Cortex of kidney (tissue), 1 donor: Measurements from ENCODE around the gene WNT4.

Experiments used
- DNase-seq: peaks from one replicate; lab custom pipeline; 2025; lab: John Stamatoyannopoulos, UW

The WNT4 gene

DNA sequence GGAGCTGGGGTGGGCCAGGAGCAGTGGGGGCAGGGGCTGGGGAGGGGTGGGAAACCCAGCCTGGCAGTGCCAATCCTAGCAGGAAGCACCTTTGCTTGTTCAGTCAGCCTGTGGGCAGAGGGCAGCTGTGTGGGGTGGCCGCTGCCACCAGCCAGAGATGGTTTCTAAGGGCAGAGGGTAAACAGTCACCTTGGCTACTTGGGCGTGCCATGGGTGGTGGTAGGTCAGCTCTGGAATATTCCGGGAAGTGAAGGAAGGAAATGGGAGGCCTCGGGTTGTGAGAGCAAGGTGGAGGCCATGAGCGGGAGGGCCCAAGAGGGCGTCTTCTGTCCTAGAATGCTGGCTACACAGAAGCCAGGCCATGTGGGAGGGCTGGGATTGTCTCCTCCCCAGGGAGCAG, 20.7 kb upstream of the WNT4 start:
- no peak for DNase-seq

GRCh38 chr1:22163137-22163536, 20.2 kb upstream of the WNT4 start:
- DNase-seq: no peak

DNA sequence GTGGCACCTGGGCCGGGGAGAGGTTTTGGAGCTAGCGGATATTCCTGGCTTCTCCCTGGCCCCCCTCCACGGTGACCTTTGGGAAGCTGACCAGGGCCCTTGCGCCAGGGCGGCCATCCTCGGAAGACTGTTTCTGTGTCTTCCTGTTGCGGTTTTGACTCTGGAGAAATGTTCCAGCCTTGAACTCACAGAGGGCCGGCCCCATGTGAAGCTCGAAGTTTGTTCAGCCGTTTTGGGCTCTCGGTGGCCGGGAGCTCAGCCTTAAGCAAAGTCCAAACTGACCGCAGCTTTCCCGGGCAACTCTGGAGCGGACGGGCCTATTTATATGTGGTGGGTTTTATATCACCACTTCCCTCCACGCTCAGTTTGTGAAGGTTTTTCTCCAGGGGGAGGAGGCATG, 17.0 kb upstream of the WNT4 start:
- no peak for DNase-seq

GRCh38 chr1:22158654-22159053, 15.8 kb upstream of the WNT4 start:
- DNase-seq: no peak

GRCh38 chr1:22157359-22157966, 14.6 kb upstream of the WNT4 start:
- no peak for DNase-seq

- no peak for DNase-seq
Observed at GRCh38 chr1:22155517-22155916, 12.6 kb upstream of the WNT4 start.

- DNase-seq: no peak
Observed at GRCh38 chr1:22154626-22155025, 11.7 kb upstream of the WNT4 start.

GRCh38 chr1:22153660-22154437, 11.0 kb upstream of the WNT4 start:
- no peak for DNase-seq

DNA sequence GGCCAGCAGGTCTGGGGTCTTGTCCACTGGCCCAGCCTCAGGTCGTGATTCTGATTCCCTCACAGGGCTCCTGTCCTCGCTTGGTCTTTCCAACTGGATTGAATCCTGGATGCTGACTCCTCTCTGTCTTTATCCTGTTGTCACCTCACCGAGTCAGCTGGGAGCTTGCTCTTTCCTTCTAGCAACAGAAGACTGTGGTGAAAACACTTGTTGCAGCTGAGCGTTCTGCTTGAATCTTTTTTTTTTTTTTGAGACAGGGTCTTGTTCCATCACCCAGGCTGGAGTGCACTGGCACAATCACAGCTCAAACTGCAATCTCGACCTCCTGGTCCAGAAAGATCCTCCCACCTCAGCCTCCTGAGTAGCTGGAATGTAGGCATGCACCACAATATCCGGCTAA, 8.0 kb upstream of the WNT4 start:
- no peak for DNase-seq

- no peak for DNase-seq
Observed at GRCh38 chr1:22142315-22143064, 407 bp downstream of the WNT4 start.

- no peak for DNase-seq
Observed at GRCh38 chr1:22141554-22142314, 1.2 kb downstream of the WNT4 start.

DNA sequence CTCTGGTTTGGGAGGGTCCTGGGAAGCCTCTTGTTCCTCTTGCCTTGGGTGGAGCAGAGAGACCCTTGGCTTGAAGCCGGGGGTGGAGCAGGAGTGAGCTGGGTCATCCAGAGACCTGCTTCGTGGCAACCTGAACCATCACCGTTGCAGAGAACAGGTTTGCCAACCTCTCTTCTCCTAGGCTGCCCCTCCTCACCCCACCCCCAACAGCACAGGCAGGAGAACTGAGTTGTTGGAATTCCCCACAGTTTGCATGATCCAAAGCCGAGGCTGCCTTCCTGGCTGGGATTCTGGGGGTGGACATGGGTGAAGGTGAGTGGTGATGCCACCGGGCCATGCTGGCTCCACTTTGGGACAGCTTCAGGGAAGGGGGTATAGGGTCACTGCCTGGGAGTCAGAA, 2.2 kb downstream of the WNT4 start:
- DNase-seq: no peak

- DNase-seq: no peak
Observed at GRCh38 chr1:22139817-22140216, 3.1 kb downstream of the WNT4 start.

DNA sequence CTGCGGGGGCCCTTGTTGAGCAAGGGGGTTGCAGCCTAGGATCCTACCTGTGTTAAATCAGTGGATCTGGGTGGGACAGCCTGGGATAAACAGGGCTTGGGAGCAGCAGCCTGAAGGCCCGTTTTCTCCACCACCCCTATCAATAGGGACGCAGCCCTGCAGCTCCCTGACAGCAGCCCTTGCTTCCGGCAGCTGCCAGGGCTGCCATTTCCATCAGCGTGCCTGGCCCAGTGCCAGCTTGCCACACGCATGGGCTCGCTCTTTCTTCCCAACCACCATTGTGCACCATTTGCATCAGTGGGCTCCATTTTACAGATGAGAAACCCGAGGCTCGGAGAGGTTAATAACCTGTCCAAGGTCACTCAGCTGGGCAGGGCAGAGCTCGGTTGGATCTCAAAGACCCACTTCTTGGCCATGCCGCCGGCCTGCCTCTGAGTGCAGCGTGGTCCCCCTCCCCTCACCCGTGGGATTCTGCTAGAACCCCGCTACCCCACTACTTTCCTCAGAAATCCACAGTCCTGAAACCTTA, 3.8 kb downstream of the WNT4 start:
- no peak for DNase-seq

GRCh38 chr1:22137004-22137720, 5.7 kb downstream of the WNT4 start:
- DNase-seq: no peak

DNA sequence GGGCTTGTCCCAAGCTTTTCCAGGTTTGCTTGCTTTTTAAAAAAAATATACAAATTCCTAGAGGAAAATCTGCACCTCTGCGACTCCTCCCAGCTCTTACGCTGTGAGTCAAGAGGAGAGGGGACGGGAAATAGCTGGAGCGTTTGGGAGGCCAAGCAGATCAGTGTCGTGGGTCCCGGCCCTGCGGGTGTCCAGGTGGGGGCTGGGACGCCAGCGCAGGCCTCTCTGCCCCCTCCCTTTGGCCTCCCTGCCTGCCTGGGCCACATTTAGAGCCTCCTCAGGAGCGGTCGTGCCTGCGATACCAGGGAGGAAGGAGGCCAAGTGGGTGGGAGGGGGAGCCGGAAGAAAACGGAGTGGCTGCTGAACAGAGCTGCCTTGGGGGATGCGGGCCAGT, 9.0 kb downstream of the WNT4 start:
- no peak for DNase-seq

GRCh38 chr1:22133247-22133930, 9.5 kb downstream of the WNT4 start:
- no peak for DNase-seq

- no peak for DNase-seq
Observed at GRCh38 chr1:22132517-22133235, 10.2 kb downstream of the WNT4 start.

- DNase-seq: no peak
Observed at GRCh38 chr1:22131875-22132486, 10.9 kb downstream of the WNT4 start.

GRCh38 chr1:22131062-22131461, 11.8 kb downstream of the WNT4 start:
- no peak for DNase-seq
